ENCODE results near the gene TENM3. TPM values are rescaled to one million over a fixed set of nuclear protein-coding genes. Genes with fewer than 3 reads are reported as not detected.

Gene TENM3
- total RNA-seq, 2 experiments from 2014 or later: not detected

- Histone ChIP-seq H3K4me1 (ENCODE audit: insufficient read depth, low read length) (no peaks in the 10 kb centered on the region), H3K27me3 (ENCODE audit: control insufficient read depth in 1 of 2, insufficient read depth in 2 of 2, low read length in 2 of 2) (peaks cover 3 to 4% of the 10 kb centered on the region in 2 experiments), H3K9me3 (ENCODE audit: control insufficient read depth in 1 of 2, insufficient read depth in 1 of 2, low read length in 2 of 2) (no peaks in the 10 kb centered on the region), H3K36me3 (ENCODE audit: insufficient read depth, low read length) (no peaks in the 10 kb centered on the region), H3K4me3 (ENCODE audit: low read length) (no peak overlapping the region), H3K27ac (ENCODE audit: low read depth in 1 of 2, low read length in 2 of 2) (no peak overlapping the region)
- ChIA-PET POLR2A (no interaction called here), CTCF (interaction anchor here (1.1 kb wide), 1 partner anchor 15 kb away, joined by 3 read pairs; no protein-coding TSS in a partner anchor)
- no peak for TF ChIP-seq CTCF (IDR thresholded peaks at IDR 0.05)
- Mint-ChIP-seq H3K36me3 (ENCODE audit: low read depth) (no peaks in the 10 kb centered on the region), H3K27ac (no peak overlapping the region), H3K27me3 (peaks cover 17% of the 10 kb centered on the region), H3K9me3 (no peaks in the 10 kb centered on the region), H3K4me1 (ENCODE audit: low read depth) (no peaks in the 10 kb centered on the region), H3K4me3 (no peak overlapping the region)
- no peak for DNase-seq
- intact Hi-C loops (cut with DNase I, micrococcal nuclease): no loop called here
- no peak for ATAC-seq (ENCODE audit: poor library complexity)
Measured at GRCh38 chr4:182547435-182547834, 304.2 kb downstream of the TENM3 start.

DNA sequence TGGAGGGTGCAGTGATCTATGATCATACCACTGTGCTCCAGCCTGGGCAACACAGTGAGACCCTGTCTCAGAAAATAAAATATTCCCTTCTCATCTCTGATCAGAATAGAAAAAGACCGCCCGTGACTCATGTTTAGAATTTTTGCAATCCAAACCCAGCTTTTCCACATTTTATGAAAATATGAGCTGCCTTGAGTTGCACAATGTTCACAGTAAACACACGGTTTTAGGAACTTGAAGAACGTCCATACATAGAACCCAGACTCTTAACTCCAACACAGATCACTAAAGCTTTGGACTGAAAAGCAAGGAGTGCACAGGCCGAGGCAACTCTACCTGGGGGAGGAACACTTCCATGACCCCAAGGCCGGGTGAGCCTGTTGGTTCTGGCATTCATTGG, 305.0 kb downstream of the TENM3 start:
- Mint-ChIP-seq H3K4me3 (no peak overlapping the region), H3K4me1 (ENCODE audit: low read depth) (no peaks in the 10 kb centered on the region), H3K9me3 (no peaks in the 10 kb centered on the region), H3K36me3 (ENCODE audit: low read depth) (no peaks in the 10 kb centered on the region), H3K27ac (no peak overlapping the region), H3K27me3 (peaks cover 17% of the 10 kb centered on the region)
- ChIA-PET CTCF (interaction anchor here (1.1 kb wide), 1 partner anchor 15 kb away, joined by 3 read pairs; no protein-coding TSS in a partner anchor), POLR2A (no interaction called here)
- TF ChIP-seq CTCF (IDR thresholded peaks at IDR 0.05): no peak
- Histone ChIP-seq H3K36me3 (ENCODE audit: insufficient read depth, low read length) (no peaks in the 10 kb centered on the region), H3K27ac (ENCODE audit: low read depth in 1 of 2, low read length in 2 of 2) (no peak overlapping the region), H3K4me3 (ENCODE audit: low read length) (no peak overlapping the region), H3K27me3 (ENCODE audit: control insufficient read depth in 1 of 2, insufficient read depth in 2 of 2, low read length in 2 of 2) (peaks cover 3 to 4% of the 10 kb centered on the region in 2 experiments), H3K4me1 (ENCODE audit: insufficient read depth, low read length) (no peaks in the 10 kb centered on the region), H3K9me3 (ENCODE audit: control insufficient read depth in 1 of 2, insufficient read depth in 1 of 2, low read length in 2 of 2) (no peaks in the 10 kb centered on the region)
- intact Hi-C loops (cut with DNase I, micrococcal nuclease): no loop called here
- ATAC-seq (ENCODE audit: poor library complexity) (no peak), DNase-seq (no peak)

- no peak overlapping the region for H3K27ac ChIP-seq (ENCODE audit: low read depth in 1 of 2, low read length in 2 of 2)
- no peak for ATAC-seq (ENCODE audit: poor library complexity)
- DNase-seq: no peak
- ChIA-PET CTCF (no interaction called here), POLR2A (no interaction called here)
- Mint-ChIP-seq H3K27ac (no peak overlapping the region), H3K9me3 (no peaks in the 10 kb centered on the region), H3K27me3 (peaks cover 24% of the 10 kb centered on the region), H3K4me1 (ENCODE audit: low read depth) (no peaks in the 10 kb centered on the region), H3K4me3 (no peak overlapping the region), H3K36me3 (ENCODE audit: low read depth) (no peaks in the 10 kb centered on the region)
- no peak for TF ChIP-seq CTCF (IDR thresholded peaks at IDR 0.05)
- no peaks in the 10 kb centered on the region for H3K36me3 ChIP-seq (ENCODE audit: insufficient read depth, low read length)
- H3K4me3 ChIP-seq (ENCODE audit: low read length): no peak overlapping the region
- no peaks in the 10 kb centered on the region for H3K4me1 ChIP-seq (ENCODE audit: insufficient read depth, low read length)
- H3K9me3 ChIP-seq (ENCODE audit: control insufficient read depth in 1 of 2, insufficient read depth in 1 of 2, low read length in 2 of 2): no peaks in the 10 kb centered on the region
- peaks cover 3 to 4% of the 10 kb centered on the region in 2 experiments for H3K27me3 ChIP-seq (ENCODE audit: control insufficient read depth in 1 of 2, insufficient read depth in 2 of 2, low read length in 2 of 2)
- intact Hi-C loops (cut with DNase I, micrococcal nuclease): no loop called here
Measured at GRCh38 chr4:182549356-182549755, 306.2 kb downstream of the TENM3 start.
